Mesothelial cell of epicardium (in vitro differentiated cells): ENCODE results near the gene COPG1. TPM values are rescaled to one million over a fixed set of nuclear protein-coding genes. Genes with fewer than 3 reads are reported as not detected.

Source experiments
- DNase-seq, 2 experiments: peaks; one replicate each; pipeline ENCODE4 v3.0.0; 2021; ENCODE audit warnings: low spot score in 2 of 2; ENCODE audit not compliant: unreplicated experiment in 2 of 2
- H3K27ac Mint-ChIP-seq: 2 replicates; pipeline ENCODE4 v1.8.0; 2021; ENCODE audit warnings: mixed read lengths
- H3K27me3 Mint-ChIP-seq: 2 replicates; pipeline ENCODE4 v1.8.0; 2021; ENCODE audit warnings: low read depth, mixed read lengths
- H3K36me3 Mint-ChIP-seq: 2 replicates; pipeline ENCODE4 v1.8.0; 2021; ENCODE audit warnings: mixed read lengths
- H3K4me1 Mint-ChIP-seq: 2 replicates; pipeline ENCODE4 v1.8.0; 2021; ENCODE audit warnings: mixed read lengths
- H3K4me3 Mint-ChIP-seq: 2 replicates; pipeline ENCODE4 v1.8.0; 2021; ENCODE audit warnings: mild to moderate bottlenecking, moderate library complexity, mixed read lengths
- H3K9me3 Mint-ChIP-seq: 2 replicates; pipeline ENCODE4 v1.8.0; 2021; ENCODE audit warnings: mixed read lengths
- total RNA-seq: library from RNA; stranded (reverse); gene quantifications from 3 replicates; pipeline ENCODE4 v1.2.1, GENCODE V29; 2021
- TF ChIP-seq, protein P1 (sequence below): fragments of 200-600 bp; sonication (generic); IDR thresholded peaks from one replicate; pipeline ENCODE4 v1.5.0; 2021; ENCODE audit warnings: antibody characterized with exemption; ENCODE audit not compliant: unreplicated experiment

The COPG1 gene
- total RNA-seq, 1 donor from 2014 or later, result 172 TPM

DNA sequence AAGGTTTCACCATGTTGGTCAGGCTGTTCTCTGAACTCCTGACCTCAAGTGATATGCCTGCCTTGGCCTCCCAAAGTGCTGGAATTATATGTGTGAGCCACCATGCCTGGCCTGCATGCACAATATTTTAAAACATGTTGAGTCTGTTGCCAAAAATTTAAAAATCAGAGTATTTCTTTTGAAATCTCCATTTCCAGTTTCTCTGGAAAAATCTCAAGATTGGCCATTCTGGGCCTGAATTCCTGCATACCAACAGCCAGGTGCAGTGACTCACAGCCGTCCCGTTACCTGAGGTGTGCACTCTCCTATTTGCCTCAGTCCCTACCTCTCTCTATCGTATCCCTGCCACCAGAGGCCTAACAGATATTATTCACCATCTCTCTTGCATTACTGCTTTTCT, 15.0 kb upstream of the COPG1 start:
- Mint-ChIP-seq H3K9me3 (no peaks in the 10 kb centered on the region), H3K36me3 (no peaks in the 10 kb centered on the region), H3K27me3 (no peaks in the 10 kb centered on the region), H3K27ac (no peak overlapping the region), H3K4me3 (no peak overlapping the region), H3K4me1 (no peaks in the 10 kb centered on the region)
- TF ChIP-seq, protein P1, sequence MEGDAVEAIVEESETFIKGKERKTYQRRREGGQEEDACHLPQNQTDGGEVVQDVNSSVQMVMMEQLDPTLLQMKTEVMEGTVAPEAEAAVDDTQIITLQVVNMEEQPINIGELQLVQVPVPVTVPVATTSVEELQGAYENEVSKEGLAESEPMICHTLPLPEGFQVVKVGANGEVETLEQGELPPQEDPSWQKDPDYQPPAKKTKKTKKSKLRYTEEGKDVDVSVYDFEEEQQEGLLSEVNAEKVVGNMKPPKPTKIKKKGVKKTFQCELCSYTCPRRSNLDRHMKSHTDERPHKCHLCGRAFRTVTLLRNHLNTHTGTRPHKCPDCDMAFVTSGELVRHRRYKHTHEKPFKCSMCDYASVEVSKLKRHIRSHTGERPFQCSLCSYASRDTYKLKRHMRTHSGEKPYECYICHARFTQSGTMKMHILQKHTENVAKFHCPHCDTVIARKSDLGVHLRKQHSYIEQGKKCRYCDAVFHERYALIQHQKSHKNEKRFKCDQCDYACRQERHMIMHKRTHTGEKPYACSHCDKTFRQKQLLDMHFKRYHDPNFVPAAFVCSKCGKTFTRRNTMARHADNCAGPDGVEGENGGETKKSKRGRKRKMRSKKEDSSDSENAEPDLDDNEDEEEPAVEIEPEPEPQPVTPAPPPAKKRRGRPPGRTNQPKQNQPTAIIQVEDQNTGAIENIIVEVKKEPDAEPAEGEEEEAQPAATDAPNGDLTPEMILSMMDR, result no peak
- no peak for DNase-seq

DNA sequence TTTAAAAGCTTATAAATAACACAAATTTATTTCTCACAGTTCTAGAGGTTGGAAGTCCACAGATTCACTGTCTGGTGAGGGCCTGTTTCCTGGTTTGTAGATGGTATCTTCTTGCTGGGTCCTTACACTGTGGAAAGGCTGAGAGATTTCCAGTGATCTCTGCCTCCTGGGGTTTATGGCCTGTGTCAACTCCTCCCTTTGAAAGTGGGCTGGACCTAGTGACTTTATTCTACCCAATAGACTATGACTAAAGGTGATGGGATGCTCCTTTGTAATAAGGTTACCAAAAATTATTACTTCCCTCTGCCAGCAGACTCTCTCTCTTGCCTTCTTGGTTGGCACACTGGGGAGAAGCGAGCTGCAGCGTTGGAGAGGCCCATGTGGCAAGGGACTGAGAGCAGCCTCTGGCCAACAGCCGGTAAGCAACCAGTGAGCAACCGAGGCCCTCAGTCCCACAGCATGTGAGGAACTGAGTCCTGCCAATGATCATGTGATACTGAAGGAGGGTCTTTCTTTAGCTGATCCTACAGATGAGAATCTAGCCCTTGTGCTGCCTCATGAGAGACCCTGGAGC, 14.0 kb upstream of the COPG1 start:
- TF ChIP-seq, protein P1, result no peak
- H3K9me3 Mint-ChIP-seq, result no peaks in the 10 kb centered on the region
- no peak overlapping the region for H3K4me3 Mint-ChIP-seq
- no peak for DNase-seq
- H3K27ac Mint-ChIP-seq, result no peak overlapping the region
- no peaks in the 10 kb centered on the region for H3K36me3 Mint-ChIP-seq
- H3K27me3 Mint-ChIP-seq, result no peaks in the 10 kb centered on the region
- no peaks in the 10 kb centered on the region for H3K4me1 Mint-ChIP-seq

DNA sequence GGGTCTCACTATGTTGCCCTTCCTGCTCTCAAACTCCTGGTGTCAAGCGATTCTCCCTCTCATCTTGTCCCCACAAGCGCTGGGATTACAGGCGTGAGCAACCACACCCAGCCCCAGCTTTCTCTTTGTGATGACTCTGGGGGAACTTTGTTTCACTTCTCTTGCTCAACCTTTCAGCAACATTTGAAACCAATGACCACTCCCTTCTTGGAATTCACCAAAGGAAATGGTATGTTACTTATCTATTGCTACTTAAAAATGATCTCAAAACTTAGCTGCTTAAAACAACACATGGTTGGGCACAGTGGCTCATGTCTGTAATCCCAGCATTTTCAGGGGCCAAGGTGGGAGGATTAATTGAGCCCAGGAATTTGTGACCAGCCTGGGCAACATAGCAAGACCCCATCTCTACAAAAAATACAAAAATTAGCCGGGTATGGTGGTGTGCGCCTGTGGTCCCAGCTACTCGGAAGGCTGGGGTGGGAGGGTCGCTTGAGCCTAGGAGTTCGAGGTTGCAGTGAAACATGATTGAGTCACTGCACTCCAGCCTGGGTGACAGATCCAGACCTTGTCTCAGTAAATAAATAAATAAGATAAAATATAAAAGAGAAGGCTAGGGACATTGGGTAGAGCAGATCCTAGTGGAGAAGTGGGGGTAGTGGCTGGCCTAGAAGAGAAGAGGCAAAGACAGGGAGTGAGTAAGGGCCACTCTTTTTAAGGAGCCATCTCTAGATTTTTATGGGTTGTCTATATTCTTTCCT, 10.3 kb upstream of the COPG1 start:
- Mint-ChIP-seq H3K27ac (no peak overlapping the region), H3K36me3 (peaks cover 2% of the 10 kb centered on the region), H3K9me3 (no peaks in the 10 kb centered on the region), H3K27me3 (no peaks in the 10 kb centered on the region), H3K4me3 (no peak overlapping the region), H3K4me1 (no peaks in the 10 kb centered on the region)
- TF ChIP-seq, protein P1, result no peak
- no peak for DNase-seq

- no peaks in the 10 kb centered on the region for H3K9me3 Mint-ChIP-seq
- TF ChIP-seq, protein P1, result no peak
- no peak for DNase-seq
- H3K27ac Mint-ChIP-seq, result no peak overlapping the region
- H3K27me3 Mint-ChIP-seq, result no peaks in the 10 kb centered on the region
- H3K4me1 Mint-ChIP-seq, result no peaks in the 10 kb centered on the region
- H3K4me3 Mint-ChIP-seq, result no peak overlapping the region
- H3K36me3 Mint-ChIP-seq, result peaks cover 2% of the 10 kb centered on the region
These were observed 9.4 kb upstream of the COPG1 start for GRCh38 chr3:129239991-129240390.

DNA sequence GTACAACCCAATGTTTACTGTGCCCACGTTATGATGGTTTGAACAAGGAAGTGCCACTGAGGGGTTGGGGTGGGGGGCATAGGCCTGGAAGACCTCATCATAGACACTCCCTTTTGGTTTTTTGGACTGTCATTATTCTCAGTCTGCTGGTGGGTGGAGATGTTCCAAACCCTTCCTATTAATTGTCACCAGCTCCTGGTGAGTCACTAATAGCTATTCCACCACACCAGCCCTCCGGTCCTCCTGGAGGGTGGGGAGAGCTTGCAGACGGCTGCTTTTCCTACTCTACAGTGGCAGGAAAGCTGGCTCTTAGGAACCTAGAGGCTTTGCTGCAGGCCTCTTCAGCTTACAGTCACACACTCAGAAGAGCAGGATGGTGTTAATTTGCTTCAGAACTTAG, 9.0 kb upstream of the COPG1 start:
- Mint-ChIP-seq H3K27ac (no peak overlapping the region), H3K4me1 (peaks cover under 1% of the 10 kb centered on the region), H3K27me3 (no peaks in the 10 kb centered on the region), H3K36me3 (peaks cover 2% of the 10 kb centered on the region), H3K4me3 (no peak overlapping the region), H3K9me3 (no peaks in the 10 kb centered on the region)
- TF ChIP-seq, protein P1, result no peak
- DNase-seq, result no peak
